PC-3 (cell line): ENCODE results near the gene TBC1D2B.
"Not testable (repeated sequence)": the region's sequence is repeated elsewhere in the genome, so short reads cannot be mapped to it uniquely, and the experiment has no call there.

Source experiments
- EZH2 ChIP-seq: fragments of 300-600 bp; sonication (generic); IDR thresholded peaks from one replicate; pipeline ENCODE4 v1.6.1; 2017; ENCODE audit warnings: antibody characterized with exemption, mild to moderate bottlenecking, low read length; ENCODE audit not compliant: unreplicated experiment
- TF ChIP-seq, protein P1 (sequence below): fragments of 300-600 bp; sonication (generic); conservative IDR thresholded peaks from 2 replicates; pipeline ENCODE4 v1.5.1; 2017; ENCODE audit warnings: antibody characterized with exemption, low read depth, mild to moderate bottlenecking, low read length

DNA sequence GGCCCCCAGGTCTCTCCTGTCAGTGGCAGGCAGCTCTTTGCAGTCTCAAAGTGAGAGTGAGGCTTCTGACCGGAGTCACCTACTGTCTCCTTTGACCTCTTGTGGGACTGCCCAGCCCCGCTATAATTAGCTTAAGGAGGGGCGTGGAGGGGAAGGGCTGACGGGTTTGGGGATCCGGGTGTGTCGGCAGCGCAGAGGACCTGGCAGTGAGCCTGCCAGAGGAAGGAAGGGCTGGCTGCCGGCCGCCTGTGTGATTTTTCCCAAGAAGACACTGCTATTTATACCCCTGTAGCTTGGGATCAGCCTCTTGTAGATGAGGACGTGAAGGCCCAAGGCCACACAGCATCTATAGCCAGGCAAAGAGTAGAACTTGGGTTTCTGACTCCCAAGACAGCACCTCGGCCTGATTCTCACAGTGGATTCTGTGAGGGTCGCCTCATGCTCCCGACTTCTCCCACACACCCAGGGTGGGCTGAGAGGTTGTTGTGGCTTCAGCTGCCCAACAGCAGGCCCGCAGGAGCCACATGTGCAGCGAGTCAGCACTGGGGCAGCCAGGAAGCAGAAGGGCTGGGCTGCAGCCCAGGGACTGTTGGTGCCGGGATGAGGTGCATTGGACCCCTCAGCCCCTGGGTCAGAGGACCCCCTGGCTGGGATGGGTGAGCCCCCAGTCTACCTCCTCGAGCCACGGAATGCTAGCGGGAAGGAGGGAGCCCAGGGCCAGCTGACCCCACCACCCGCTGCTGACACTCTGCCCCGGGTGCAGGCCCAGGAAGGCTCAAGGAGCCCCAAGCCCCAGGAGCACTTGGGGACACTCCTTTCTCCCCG is 104.0 kb downstream of the TBC1D2B start:
- TF ChIP-seq, protein P1, sequence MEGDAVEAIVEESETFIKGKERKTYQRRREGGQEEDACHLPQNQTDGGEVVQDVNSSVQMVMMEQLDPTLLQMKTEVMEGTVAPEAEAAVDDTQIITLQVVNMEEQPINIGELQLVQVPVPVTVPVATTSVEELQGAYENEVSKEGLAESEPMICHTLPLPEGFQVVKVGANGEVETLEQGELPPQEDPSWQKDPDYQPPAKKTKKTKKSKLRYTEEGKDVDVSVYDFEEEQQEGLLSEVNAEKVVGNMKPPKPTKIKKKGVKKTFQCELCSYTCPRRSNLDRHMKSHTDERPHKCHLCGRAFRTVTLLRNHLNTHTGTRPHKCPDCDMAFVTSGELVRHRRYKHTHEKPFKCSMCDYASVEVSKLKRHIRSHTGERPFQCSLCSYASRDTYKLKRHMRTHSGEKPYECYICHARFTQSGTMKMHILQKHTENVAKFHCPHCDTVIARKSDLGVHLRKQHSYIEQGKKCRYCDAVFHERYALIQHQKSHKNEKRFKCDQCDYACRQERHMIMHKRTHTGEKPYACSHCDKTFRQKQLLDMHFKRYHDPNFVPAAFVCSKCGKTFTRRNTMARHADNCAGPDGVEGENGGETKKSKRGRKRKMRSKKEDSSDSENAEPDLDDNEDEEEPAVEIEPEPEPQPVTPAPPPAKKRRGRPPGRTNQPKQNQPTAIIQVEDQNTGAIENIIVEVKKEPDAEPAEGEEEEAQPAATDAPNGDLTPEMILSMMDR, result not testable (repeated sequence)
- TF ChIP-seq EZH2, result not testable (repeated sequence)
